Lung (tissue), 12 donors: ENCODE data around the gene C1QTNF9B. TPM values are rescaled to one million over a fixed set of nuclear protein-coding genes. Genes with fewer than 3 reads are reported as not detected.

ENCODE experiments used
- ATAC-seq: fragments of 200-7000 bp; cut with Tn5 transposase; one replicate; pipeline ENCODE4 v1.9.1; 2020; ENCODE audit warnings: moderate number of reproducible peaks; ENCODE audit not compliant: insufficient read depth, low FRiP score
- DNase-seq, 3 donors: peaks; one replicate each; pipeline ENCODE4 v3.0.0-alpha.2; 2013 to 2017
- H3K27ac ChIP-seq, 2 donors: one replicate each; pipeline ENCODE4 v1.5.1; 2013; ENCODE audit warnings: mild to moderate bottlenecking in 2 of 2, moderate library complexity in 2 of 2, control low read depth in 1 of 2, inconsistent platforms in 1 of 2, low read depth in 1 of 2, low read length in 1 of 2
- H3K27me3 ChIP-seq, 3 donors: one replicate each; pipeline ENCODE4 v1.5.1; 2013; ENCODE audit warnings: low read length in 2 of 3; ENCODE audit not compliant: control insufficient read depth in 3 of 3, insufficient read depth in 3 of 3
- H3K36me3 ChIP-seq, 4 donors: one replicate each; pipeline ENCODE4 v1.5.1; 2013; ENCODE audit warnings: low read length in 4 of 4, mild to moderate bottlenecking in 1 of 4, moderate library complexity in 1 of 4; ENCODE audit not compliant: control insufficient read depth in 4 of 4, insufficient read depth in 4 of 4
- H3K4me1 ChIP-seq, 5 donors: one replicate each; pipeline ENCODE4 v1.5.1; 2013; ENCODE audit warnings: low read length in 5 of 5, mild to moderate bottlenecking in 2 of 5, moderate library complexity in 1 of 5; ENCODE audit not compliant: control insufficient read depth in 5 of 5, insufficient read depth in 5 of 5
- H3K4me3 ChIP-seq: one replicate; pipeline ENCODE4 v1.5.1; 2013; ENCODE audit warnings: mild to moderate bottlenecking, control low read depth, moderate library complexity
- H3K9ac ChIP-seq, 2 donors: one replicate each; pipeline ENCODE4 v1.5.1; 2013; ENCODE audit warnings: low read length in 2 of 2, control low read depth in 1 of 2; ENCODE audit not compliant: insufficient read depth in 1 of 2
- H3K9me3 ChIP-seq, 4 donors: one replicate each; pipeline ENCODE4 v1.5.1; 2013; ENCODE audit warnings: low read length in 3 of 4, mild to moderate bottlenecking in 1 of 4, moderate library complexity in 1 of 4; ENCODE audit not compliant: control insufficient read depth in 4 of 4, insufficient read depth in 3 of 4
- WGBS, 2 donors: extraction: QIAGEN DNeasy Blood & Tissue Kit; methylation state at CpG; one replicate each; pipeline ENCODE4 v1.1.7; 2013; 5-methylcytosine and 5-hydroxymethylcytosine counted together
- polyA plus RNA-seq, 2 donors: library from polyadenylated mRNA; stranded (reverse); fragments of 200-250 nt; gene quantifications; one replicate each; pipeline ENCODE4 v1.2.1, GENCODE V29; 2013
- total RNA-seq, 2 donors: library from RNA; depleted of rRNA in 1 of 2; stranded (reverse); fragments of >200 nt in 1 of 2; gene quantifications; one replicate each; pipeline ENCODE4 v1.2.1, GENCODE V29; 2014 to 2021
- TF ChIP-seq, protein P1 (sequence below): IDR thresholded peaks from 2 replicates; pipeline ENCODE4 v1.5.1; 2012; ENCODE audit warnings: mild to moderate bottlenecking; ENCODE audit errors: control extremely low read depth, extremely low read depth
- donor health status: control.
- donor health status: control.
- donor health status: Bipolar disorder and iron deficiency.
- donor health status: healthy.
- donor health status: DM: yes; HTN: yes; CAD: no.

The C1QTNF9B gene
- total and polyA plus RNA-seq, 4 donors = 0.21 TPM; not detected in 3

- no peak overlapping the region for H3K27ac ChIP-seq
- no peak for ATAC-seq
- no peak for DNase-seq
- H3K36me3 ChIP-seq = no peaks in the 10 kb centered on the region
- no peaks in the 10 kb centered on the region for H3K9me3 ChIP-seq
- no peak overlapping the region for H3K4me3 ChIP-seq
- no peak overlapping the region for H3K9ac ChIP-seq
- TF ChIP-seq, protein P1, sequence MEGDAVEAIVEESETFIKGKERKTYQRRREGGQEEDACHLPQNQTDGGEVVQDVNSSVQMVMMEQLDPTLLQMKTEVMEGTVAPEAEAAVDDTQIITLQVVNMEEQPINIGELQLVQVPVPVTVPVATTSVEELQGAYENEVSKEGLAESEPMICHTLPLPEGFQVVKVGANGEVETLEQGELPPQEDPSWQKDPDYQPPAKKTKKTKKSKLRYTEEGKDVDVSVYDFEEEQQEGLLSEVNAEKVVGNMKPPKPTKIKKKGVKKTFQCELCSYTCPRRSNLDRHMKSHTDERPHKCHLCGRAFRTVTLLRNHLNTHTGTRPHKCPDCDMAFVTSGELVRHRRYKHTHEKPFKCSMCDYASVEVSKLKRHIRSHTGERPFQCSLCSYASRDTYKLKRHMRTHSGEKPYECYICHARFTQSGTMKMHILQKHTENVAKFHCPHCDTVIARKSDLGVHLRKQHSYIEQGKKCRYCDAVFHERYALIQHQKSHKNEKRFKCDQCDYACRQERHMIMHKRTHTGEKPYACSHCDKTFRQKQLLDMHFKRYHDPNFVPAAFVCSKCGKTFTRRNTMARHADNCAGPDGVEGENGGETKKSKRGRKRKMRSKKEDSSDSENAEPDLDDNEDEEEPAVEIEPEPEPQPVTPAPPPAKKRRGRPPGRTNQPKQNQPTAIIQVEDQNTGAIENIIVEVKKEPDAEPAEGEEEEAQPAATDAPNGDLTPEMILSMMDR = no peak
- no peaks in the 10 kb centered on the region for H3K27me3 ChIP-seq
- no peaks in the 10 kb centered on the region for H3K4me1 ChIP-seq
Measured at GRCh38 chr13:23909606-23910005, 12.3 kb upstream of the C1QTNF9B start.

GRCh38 chr13:23905766-23906165, 8.5 kb upstream of the C1QTNF9B start:
- Histone ChIP-seq H3K27me3 (peaks cover 0 to 25% (median 8%) of the 10 kb centered on the region in 3 donors), H3K9ac (no peak overlapping the region), H3K4me3 (no peak overlapping the region), H3K27ac (no peak overlapping the region), H3K36me3 (no peaks in the 10 kb centered on the region), H3K4me1 (peaks cover 0 to 7% (median 3%) of the 10 kb centered on the region in 5 donors), H3K9me3 (peaks cover 0 to 4% (median 0%) of the 10 kb centered on the region in 4 donors)
- TF ChIP-seq, protein P1 = no peak
- ATAC-seq (no peak), DNase-seq (no peak)
- WGBS, 2 donors = 90 to 97% methylated on average over 2 of the region's 2 CpGs

GRCh38 chr13:23903906-23904280, 6.6 kb upstream of the C1QTNF9B start:
- Histone ChIP-seq H3K4me3 (no peak overlapping the region), H3K9me3 (peaks cover 0 to 4% (median 0%) of the 10 kb centered on the region in 4 donors), H3K4me1 (peaks cover 0 to 12% (median 4%) of the 10 kb centered on the region in 5 donors), H3K9ac (no peak overlapping the region), H3K27me3 (peaks cover 0 to 25% (median 8%) of the 10 kb centered on the region in 3 donors), H3K27ac (no peak overlapping the region), H3K36me3 (no peaks in the 10 kb centered on the region)
- TF ChIP-seq, protein P1 = no peak
- WGBS, 2 donors = 37 to 49% methylated on average over 16 of the region's 16 CpGs
- ATAC-seq (no peak), DNase-seq (no peak)
